Measurements from ENCODE around the gene EMP1.

EMP1 gene

GRCh38 chr12:13223941-13224340 lies 27.4 kb downstream of the EMP1 start:
- DNase-seq: no peak

GRCh38 chr12:13227191-13227590 lies 30.7 kb downstream of the EMP1 start:
- DNase-seq: no peak

DNA sequence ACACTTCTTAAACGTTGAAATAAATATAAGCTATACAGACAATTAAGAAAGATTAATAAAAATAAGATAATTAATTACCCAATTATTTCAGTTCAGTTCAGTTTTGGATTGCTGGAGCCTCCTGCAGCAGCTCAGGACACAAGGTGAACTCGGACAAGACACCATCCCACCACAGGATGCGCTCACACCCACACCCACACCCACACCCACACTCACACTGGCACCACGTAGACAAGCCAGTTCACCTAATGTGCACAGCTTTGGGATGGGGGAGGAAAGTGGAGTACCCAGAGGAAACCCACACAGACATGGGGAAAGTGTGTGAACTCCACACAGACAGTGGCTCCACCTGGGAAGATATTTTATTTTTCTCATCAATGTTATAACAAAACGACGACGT lies 32.1 kb downstream of the EMP1 start:
- no peak for DNase-seq

GRCh38 chr12:13229504-13229903 lies 33.0 kb downstream of the EMP1 start:
- DNase-seq: no peak

DNA sequence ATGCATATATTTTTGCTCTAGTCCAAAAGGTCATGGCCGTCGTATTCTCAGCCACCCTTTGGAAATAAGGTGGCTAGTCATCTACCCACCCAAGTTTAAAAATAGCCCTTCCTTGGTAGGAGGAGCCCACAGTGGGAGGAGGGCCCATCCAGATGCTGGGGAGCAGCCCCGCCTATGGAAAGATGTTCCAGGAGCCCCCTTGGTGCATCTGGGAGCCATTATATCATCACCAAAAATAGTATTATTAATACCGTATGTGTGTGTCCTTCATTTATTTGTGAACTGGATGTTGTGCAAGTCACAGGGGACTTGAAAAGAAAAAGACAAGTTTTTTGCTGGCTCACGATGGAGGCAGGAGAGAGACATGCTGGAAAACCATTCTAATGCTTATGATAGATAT lies 34.0 kb downstream of the EMP1 start:
- no peak for DNase-seq

DNA sequence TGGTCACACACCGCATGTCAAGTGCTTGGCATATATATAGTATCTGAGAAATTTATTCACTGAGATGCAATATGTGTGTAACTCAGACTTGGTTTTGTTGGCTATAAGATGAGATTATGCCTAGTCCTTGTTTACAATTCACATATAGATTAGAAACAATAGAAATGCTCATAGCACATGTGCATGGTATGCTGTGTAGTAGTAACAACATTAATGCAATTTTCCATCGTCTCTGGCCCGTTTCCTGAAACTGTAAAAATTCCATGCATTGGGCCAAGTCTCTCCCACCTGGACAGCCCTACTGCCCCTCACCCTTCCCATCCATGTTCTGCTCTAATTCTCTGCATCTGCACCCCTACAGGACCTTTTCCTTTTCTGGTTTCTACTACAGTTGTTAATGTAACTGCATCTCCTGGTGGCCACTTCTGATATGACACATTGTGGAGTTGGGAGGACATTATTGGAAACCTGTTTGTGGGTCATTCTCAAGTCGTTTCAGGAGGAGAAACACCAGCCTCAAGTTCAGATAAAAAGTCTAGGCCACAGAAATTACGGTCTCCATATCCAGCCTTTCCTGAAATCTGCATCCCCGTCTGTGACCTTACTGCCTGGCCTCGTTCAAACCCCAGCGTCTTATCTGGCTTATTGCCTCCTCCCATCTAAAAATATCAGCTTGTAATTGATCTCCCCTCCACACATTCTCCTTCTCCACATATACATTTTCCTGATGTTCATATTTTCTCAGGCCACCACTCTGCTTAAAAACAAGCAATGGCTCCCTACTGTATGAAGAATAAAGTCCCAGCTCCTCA lies 37.5 kb downstream of the EMP1 start:
- DNase-seq: peak; percentile 30 to 44

GRCh38 chr12:13238204-13238603 lies 41.7 kb downstream of the EMP1 start:
- no peak for DNase-seq

DNA sequence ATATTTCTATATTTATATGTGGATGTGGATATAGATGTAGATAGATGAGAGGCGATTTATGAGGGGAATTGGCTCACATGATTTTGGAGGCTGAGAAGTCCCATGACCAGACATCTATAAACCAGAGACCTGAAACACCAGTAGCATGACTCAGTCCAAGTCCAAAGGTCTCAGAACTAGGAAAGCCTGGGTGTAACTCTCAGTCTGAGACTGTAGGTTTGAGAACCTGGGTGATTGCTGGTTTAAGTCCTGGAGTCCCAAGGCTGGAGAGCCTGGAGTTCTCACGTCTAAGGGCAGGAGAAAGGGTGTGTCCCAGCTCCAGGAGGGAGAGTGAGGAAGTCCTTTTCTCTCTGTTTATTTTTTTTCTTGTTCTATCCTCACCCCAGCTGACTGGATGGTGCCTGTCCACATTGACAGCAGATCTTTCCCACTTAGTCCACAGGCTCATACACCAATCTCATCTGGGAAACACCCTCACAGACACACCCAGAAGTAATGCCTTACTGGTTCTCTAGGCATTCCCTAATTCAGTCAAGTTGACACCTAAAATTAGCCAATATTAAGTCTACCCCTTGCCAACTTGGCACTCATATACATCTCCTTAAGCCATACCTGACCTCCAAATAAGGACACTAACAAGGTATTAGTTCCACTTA lies 45.4 kb downstream of the EMP1 start:
- no peak for DNase-seq

GRCh38 chr12:13242936-13243335 lies 46.4 kb downstream of the EMP1 start:
- no peak for DNase-seq

DNA sequence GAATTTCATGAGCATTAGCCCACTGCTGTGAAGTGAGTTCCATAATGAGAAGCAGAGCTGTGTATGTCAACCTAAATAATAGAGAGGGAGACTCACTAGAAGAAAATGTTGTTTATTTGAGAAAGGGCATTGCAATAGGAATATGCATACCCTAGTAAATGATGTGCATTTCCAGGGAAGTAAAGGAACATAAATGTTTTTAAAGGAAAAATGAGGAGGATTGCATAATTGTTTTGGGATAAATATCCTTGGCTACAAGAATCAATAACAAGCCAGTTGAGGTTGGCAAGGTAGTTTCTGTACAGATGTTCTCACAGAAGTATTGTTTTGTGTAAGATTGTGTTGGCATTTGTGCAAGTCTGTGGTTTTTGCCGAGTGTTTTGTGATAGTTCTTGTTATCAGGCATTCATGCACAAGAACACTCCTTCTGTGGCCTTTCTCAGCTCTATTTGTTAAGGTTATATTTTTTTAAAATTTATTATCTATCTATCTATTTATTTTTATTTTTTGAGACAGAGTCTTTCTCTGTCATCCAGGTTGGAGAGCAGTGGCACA lies 47.1 kb downstream of the EMP1 start:
- DNase-seq: no peak

- DNase-seq: no peak
Observed at GRCh38 chr12:13247596-13247995, 51.1 kb downstream of the EMP1 start.

GRCh38 chr12:13248964-13249363 lies 52.4 kb downstream of the EMP1 start:
- DNase-seq: no peak

DNA sequence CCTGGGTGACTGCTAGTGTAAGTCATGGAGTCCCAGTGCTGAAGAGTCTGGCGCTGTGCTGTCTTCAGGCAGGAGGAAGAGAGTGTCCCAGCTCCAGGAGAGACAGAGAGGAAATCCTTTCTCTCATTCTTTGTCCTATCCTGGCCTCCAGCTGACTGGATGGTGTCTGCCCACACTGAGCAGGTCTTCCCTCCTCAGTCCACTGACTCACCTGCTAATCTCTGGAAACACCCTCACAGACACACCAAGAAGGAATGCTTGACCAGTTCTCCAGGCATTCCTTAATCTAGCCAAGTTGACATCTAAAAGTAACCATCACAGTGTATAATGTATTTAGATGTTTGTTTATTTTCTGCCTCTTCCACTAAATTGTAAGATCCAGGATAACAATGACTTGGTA lies 53.9 kb downstream of the EMP1 start:
- DNase-seq: no peak

DNA sequence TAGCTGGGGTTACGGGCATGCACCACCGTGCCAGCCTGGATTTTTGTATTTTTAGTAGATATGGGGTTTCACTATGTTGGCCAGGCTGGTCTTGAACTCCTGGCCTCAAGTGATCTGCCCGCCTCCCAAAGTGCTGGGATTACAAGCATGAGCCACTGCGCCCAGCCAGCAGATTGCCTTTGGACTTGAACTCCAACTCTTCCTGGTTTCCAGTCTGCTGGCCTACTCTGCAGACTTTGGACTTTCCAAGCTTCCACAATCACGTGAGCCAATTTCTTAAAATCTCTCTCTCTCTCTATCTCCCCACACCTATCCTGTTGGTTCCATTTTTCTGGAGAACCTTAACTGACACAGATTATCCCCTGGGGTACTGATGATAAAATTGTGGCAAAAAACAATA lies 55.0 kb downstream of the EMP1 start:
- no peak for DNase-seq

- DNase-seq: no peak
Observed at GRCh38 chr12:13252024-13252423, 55.5 kb downstream of the EMP1 start.

DNA sequence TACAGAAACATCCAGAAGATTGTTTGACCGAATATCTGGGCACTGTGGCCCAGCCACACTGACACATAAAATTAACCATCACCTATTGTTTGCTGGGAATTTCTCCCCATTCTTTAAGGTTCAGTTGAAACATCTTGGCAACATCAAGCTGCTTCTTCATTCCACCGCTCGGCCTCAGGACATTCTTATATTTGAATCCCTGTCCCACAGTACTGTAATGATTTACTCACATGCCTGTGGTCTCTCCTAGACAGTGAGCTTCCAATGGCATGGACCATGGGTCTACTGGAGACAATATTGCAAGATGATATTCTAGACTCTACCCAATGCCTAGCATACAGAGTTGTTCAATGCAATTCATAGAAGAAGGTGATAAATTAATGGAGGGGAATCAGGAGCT lies 56.1 kb downstream of the EMP1 start:
- no peak for DNase-seq

DNA sequence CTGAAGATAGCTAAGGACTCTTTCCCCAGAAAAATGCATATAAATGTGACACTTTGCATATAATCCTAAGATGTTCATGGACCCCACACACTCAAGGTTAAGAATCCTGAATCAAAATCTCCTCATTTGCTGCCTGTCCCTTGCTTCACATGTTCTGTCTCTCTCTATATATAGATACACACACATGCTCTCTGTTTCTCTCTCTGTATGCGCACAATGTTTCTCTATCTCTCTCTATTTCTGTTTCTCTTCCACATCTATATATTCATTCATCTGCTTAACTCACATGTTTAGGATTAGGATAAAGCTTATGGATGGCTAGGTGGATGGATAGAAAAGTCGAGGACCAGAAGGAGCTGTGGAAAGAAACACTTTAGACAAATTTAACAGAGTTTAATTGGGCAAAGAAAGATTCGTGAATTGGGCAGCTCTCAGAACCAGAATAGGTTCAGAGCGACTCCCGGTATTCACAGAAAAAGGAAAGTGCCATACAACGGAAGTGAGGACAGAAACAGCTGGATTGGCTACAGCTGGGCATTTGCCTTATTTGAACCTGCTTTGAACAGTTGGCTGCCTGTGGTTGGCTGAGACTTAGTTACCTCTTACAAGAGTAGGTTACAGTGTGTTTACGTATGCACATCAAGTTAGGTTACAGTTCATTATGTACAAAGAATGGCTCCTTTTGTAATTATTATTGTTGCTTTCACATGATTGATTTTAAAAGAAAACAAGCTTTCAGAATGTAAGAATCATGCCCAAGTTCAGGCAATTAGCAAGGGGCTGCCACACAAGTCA lies 57.6 kb downstream of the EMP1 start:
- DNase-seq: no peak

DNA sequence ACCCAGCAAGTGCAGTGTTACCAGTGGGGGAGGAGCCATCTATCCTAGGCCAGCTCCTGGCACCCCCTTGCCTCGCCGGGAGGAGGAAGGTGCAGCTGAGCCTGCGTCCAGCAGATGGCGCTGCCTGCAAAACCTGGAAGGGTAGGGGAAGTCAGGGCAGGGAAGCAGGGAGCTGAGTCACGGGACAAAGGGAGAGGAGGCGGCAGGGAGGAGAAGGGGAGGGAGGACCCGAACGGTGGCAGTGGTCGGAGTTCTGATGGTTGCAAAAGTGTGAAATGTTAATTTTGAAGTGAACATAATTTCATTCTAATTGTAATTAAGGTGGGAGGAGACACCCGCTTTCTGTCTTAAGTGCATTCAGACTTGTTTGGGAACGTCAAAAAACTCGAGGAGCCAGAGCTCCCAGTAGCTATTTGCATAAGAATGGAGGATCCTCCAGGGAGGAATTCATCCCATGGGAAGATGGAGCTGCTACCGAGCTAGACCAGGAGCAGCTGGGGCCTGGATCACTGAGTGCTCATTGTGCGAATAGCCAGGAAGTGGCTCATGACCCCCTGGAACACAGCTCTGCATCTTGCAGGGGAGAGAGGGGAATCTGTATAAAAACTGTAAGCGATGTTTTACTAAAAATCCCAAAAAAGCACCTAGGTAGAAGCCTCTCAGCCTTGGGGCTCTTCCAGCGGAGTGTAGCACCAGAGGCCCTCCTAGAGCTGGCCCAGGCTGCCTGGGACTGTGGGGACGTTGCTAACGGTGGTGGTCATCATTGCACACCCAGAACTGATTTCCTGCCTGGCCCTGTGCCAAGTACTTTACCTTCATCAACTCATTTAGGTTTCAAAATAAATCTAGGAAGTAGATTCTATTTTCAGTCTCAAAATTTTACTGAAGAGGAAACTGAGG lies 59.5 kb downstream of the EMP1 start:
- peak; percentile 77 to 78 for DNase-seq

- DNase-seq: no peak
Observed at GRCh38 chr12:13256692-13257045, 60.1 kb downstream of the EMP1 start.

DNA sequence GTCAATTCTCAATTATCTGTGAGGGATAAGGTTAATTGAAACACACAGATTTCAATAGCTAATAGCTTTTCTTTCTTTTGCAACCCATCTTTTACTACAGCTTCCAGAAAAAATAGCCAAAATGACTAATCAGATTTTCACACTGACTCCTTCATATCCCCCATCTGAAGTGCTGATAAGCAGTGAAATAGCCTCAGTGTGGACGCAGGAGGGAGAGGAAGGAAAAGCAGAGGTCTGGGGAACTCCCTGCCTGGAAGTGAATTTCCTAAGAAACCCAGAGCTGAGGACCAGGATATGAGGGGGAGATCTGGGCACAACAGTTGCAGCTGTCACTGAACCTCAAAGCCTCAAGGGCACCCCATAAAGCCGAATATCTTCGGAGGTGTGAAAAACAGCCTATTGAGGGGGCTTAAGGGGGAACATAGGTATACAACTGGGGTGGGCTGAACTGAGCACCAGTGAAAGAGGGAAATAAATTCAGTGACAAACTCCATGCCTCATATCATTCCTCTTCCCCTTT lies 60.9 kb downstream of the EMP1 start:
- DNase-seq: no peak

- no peak for DNase-seq
Observed at GRCh38 chr12:13258197-13258596, 61.7 kb downstream of the EMP1 start.

DNA sequence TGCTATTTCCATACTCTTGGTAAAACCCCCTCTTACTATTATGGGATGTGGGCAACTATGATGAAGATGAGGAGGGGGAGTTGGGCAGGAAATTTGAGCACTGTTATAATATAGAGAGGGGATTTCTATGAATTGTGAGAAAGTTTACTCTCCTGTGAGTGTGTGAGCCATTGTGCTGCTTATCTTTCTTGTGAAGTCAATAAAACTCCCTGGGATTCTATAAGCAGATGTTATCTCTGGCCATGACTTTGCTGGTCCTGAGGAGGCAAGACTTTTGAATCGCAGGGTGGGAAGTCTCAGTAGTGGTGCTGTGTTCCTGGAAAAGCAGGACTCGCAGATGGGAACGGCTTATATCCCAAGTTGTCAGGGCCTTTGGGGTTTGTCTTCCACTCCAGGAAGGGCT lies 62.2 kb downstream of the EMP1 start:
- no peak for DNase-seq

All from AML-193 (cell line).